Midbrain (tissue), 1 donor: ENCODE results near the gene MATN4.
A peak's percentile ranks its signal among the peaks of the same experiment; 100 is the strongest.

ENCODE experiments used
- DNase-seq: peaks from one replicate; lab custom pipeline; 2025; lab: John Stamatoyannopoulos, UW

Gene MATN4

GRCh38 chr20:45290677-45291355 lies 17.3 kb downstream of the MATN4 start:
- DNase-seq = peak; percentile 74

GRCh38 chr20:45289942-45290676 lies 18.0 kb downstream of the MATN4 start:
- no peak for DNase-seq

GRCh38 chr20:45288860-45289259 lies 19.2 kb downstream of the MATN4 start:
- DNase-seq = no peak

- no peak for DNase-seq
Observed at GRCh38 chr20:45288376-45288775, 19.7 kb downstream of the MATN4 start.

- no peak for DNase-seq
Observed at GRCh38 chr20:45283551-45284057, 24.5 kb downstream of the MATN4 start.

- no peak for DNase-seq
Observed at GRCh38 chr20:45282700-45283550, 25.2 kb downstream of the MATN4 start.

GRCh38 chr20:45279992-45280391 lies 28.1 kb downstream of the MATN4 start:
- DNase-seq = no peak

- no peak for DNase-seq
Observed at GRCh38 chr20:45275338-45275737, 32.8 kb downstream of the MATN4 start.

GRCh38 chr20:45269754-45270270 lies 38.3 kb downstream of the MATN4 start:
- no peak for DNase-seq

- DNase-seq = no peak
Observed at GRCh38 chr20:45269056-45269455, 39.0 kb downstream of the MATN4 start.

GRCh38 chr20:45268531-45268930 lies 39.6 kb downstream of the MATN4 start:
- no peak for DNase-seq

GRCh38 chr20:45266977-45267376 lies 41.1 kb downstream of the MATN4 start:
- DNase-seq = no peak

- DNase-seq = no peak
Observed at GRCh38 chr20:45263556-45264266, 44.4 kb downstream of the MATN4 start.

- DNase-seq = no peak
Observed at GRCh38 chr20:45258664-45259063, 49.4 kb downstream of the MATN4 start.

GRCh38 chr20:45258259-45258658 lies 49.8 kb downstream of the MATN4 start:
- DNase-seq = no peak

- DNase-seq = no peak
Observed at GRCh38 chr20:45257711-45258110, 50.4 kb downstream of the MATN4 start.

- DNase-seq = no peak
Observed at GRCh38 chr20:45257161-45257560, 50.9 kb downstream of the MATN4 start.

- no peak for DNase-seq
Observed at GRCh38 chr20:45254383-45255262, 53.5 kb downstream of the MATN4 start, which contains the start of gene SLPI. TSS of gene SLPI (minus strand) at chr20:45254564. CDS start at chr20:45254543, 21 bp downstream.

- DNase-seq = no peak
Observed at GRCh38 chr20:45253261-45253660, 54.8 kb downstream of the MATN4 start.

- DNase-seq = no peak
Observed at GRCh38 chr20:45251884-45252560, 56.1 kb downstream of the MATN4 start.
